ENCODE data around the gene MYO3B. TPM values are rescaled to one million over a fixed set of nuclear protein-coding genes. Genes with fewer than 3 reads are reported as not detected.

MYO3B gene
- 0.03 and 0.08 TPM in 2 replicates for polyA plus RNA-seq (2013)

- Histone ChIP-seq H3K79me2 (ENCODE audit: control insufficient read depth, insufficient read depth, low read length, poor library complexity) (no peaks in the 10 kb centered on the region), H3K79me1 (ENCODE audit: low read length) (no peaks in the 10 kb centered on the region), H2AK5ac (ENCODE audit: low read length) (no peak within 1 kb of the TSS), H4K8ac (ENCODE audit: low read depth, low read length) (no peak within 1 kb of the TSS), H3K27me3 (ENCODE audit: insufficient read depth, low read length) (no peaks in the 10 kb centered on the region), H3K36me3 (ENCODE audit: control insufficient read depth in 1 of 2, insufficient read depth in 2 of 2, low read length in 2 of 2) (no peaks in the 10 kb centered on the region), H3K23ac (ENCODE audit: low read length) (no peak within 1 kb of the TSS), H3K4ac (ENCODE audit: low read depth, low read length) (no peak within 1 kb of the TSS), H3K4me1 (ENCODE audit: control insufficient read depth in 1 of 2, insufficient read depth in 2 of 2, low read length in 2 of 2) (peaks cover 0 to 7% of the 10 kb centered on the region in 2 experiments), H2BK5ac (ENCODE audit: low read depth, low read length, poor library complexity) (no peak within 1 kb of the TSS), H4K12ac (ENCODE audit: low read depth, low read length) (no peak within 1 kb of the TSS), H3K14ac (ENCODE audit: low read length) (no peak within 1 kb of the TSS), H3K4me3 (ENCODE audit: low read depth, low read length) (no peak within 1 kb of the TSS), H2AFZ (ENCODE audit: insufficient read depth, low read length, poor library complexity) (no peak within 1 kb of the TSS), H3K9me3 (ENCODE audit: insufficient read depth, low read depth, low read length) (no peaks in the 10 kb centered on the region), H3K9ac (ENCODE audit: low read length) (no peak within 1 kb of the TSS), H3K18ac (ENCODE audit: low read length) (no peak within 1 kb of the TSS), H2BK120ac (ENCODE audit: insufficient read depth, low read length, poor library complexity) (no peak within 1 kb of the TSS), H3K27ac (ENCODE audit: low read depth, low read length) (no peak within 1 kb of the TSS), H4K91ac (ENCODE audit: low read depth, low read length) (no peak within 1 kb of the TSS), H2BK12ac (ENCODE audit: low read length) (no peak within 1 kb of the TSS), H3K4me2 (ENCODE audit: low read length) (no peak within 1 kb of the TSS)
- no CpG with 5 or more reads among the region's 3 CpGs for WGBS (ENCODE audit: extremely low coverage, insufficient coverage, insufficient read length)
- DNase-seq, result peak in 1 of 2 donors; percentile 54
Observed at GRCh38 chr2:170177950-170178781, at the start of gene MYO3B. MYO3B (plus strand) TSS chr2:170178147; CDS start chr2:170178288, 141 bp downstream.

- H3K27me3 ChIP-seq (ENCODE audit: insufficient read depth, low read length), result no peaks in the 10 kb centered on the region
- no peak overlapping the region for H3K14ac ChIP-seq (ENCODE audit: low read length)
- H3K18ac ChIP-seq (ENCODE audit: low read length), result no peak overlapping the region
- no peak overlapping the region for H2BK5ac ChIP-seq (ENCODE audit: low read depth, low read length, poor library complexity)
- no peak overlapping the region for H3K27ac ChIP-seq (ENCODE audit: low read depth, low read length)
- H4K91ac ChIP-seq (ENCODE audit: low read depth, low read length), result no peak overlapping the region
- no peaks in the 10 kb centered on the region for H3K79me2 ChIP-seq (ENCODE audit: control insufficient read depth, insufficient read depth, low read length, poor library complexity)
- H4K8ac ChIP-seq (ENCODE audit: low read depth, low read length), result no peak overlapping the region
- WGBS (ENCODE audit: extremely low coverage, insufficient coverage, insufficient read length), result no CpG with 5 or more reads among the region's 9 CpGs
- no peak overlapping the region for H2AFZ ChIP-seq (ENCODE audit: insufficient read depth, low read length, poor library complexity)
- no peak overlapping the region for H3K23ac ChIP-seq (ENCODE audit: low read length)
- H3K4ac ChIP-seq (ENCODE audit: low read depth, low read length), result no peak overlapping the region
- H2BK12ac ChIP-seq (ENCODE audit: low read length), result no peak overlapping the region
- no peaks in the 10 kb centered on the region for H3K36me3 ChIP-seq (ENCODE audit: control insufficient read depth in 1 of 2, insufficient read depth in 2 of 2, low read length in 2 of 2)
- no peaks in the 10 kb centered on the region for H3K9me3 ChIP-seq (ENCODE audit: insufficient read depth, low read depth, low read length)
- no peak overlapping the region for H2AK5ac ChIP-seq (ENCODE audit: low read length)
- no peak for DNase-seq
- no peak overlapping the region for H3K4me3 ChIP-seq (ENCODE audit: low read depth, low read length)
- H3K4me1 ChIP-seq (ENCODE audit: control insufficient read depth in 1 of 2, insufficient read depth in 2 of 2, low read length in 2 of 2), result no peaks in the 10 kb centered on the region
- H4K12ac ChIP-seq (ENCODE audit: low read depth, low read length), result no peak overlapping the region
- no peaks in the 10 kb centered on the region for H3K79me1 ChIP-seq (ENCODE audit: low read length)
- no peak overlapping the region for H2BK120ac ChIP-seq (ENCODE audit: insufficient read depth, low read length, poor library complexity)
- no peak overlapping the region for H3K9ac ChIP-seq (ENCODE audit: low read length)
- H3K4me2 ChIP-seq (ENCODE audit: low read length), result no peak overlapping the region
Observed at GRCh38 chr2:170139276-170139967, 38.5 kb upstream of the MYO3B start.

- no peak overlapping the region for H3K4me3 ChIP-seq (ENCODE audit: low read depth, low read length)
- no peak overlapping the region for H3K9ac ChIP-seq (ENCODE audit: low read length)
- no peak overlapping the region for H2AFZ ChIP-seq (ENCODE audit: insufficient read depth, low read length, poor library complexity)
- no peak overlapping the region for H3K4ac ChIP-seq (ENCODE audit: low read depth, low read length)
- no peak overlapping the region for H3K4me2 ChIP-seq (ENCODE audit: low read length)
- no peaks in the 10 kb centered on the region for H3K9me3 ChIP-seq (ENCODE audit: insufficient read depth, low read depth, low read length)
- no peaks in the 10 kb centered on the region for H3K4me1 ChIP-seq (ENCODE audit: control insufficient read depth in 1 of 2, insufficient read depth in 2 of 2, low read length in 2 of 2)
- no peak overlapping the region for H2AK5ac ChIP-seq (ENCODE audit: low read length)
- H3K14ac ChIP-seq (ENCODE audit: low read length), result no peak overlapping the region
- no peak overlapping the region for H3K23ac ChIP-seq (ENCODE audit: low read length)
- no peaks in the 10 kb centered on the region for H3K27me3 ChIP-seq (ENCODE audit: insufficient read depth, low read length)
- no peak for DNase-seq
- H3K79me2 ChIP-seq (ENCODE audit: control insufficient read depth, insufficient read depth, low read length, poor library complexity), result no peaks in the 10 kb centered on the region
- no peak overlapping the region for H3K27ac ChIP-seq (ENCODE audit: low read depth, low read length)
- no peak overlapping the region for H4K8ac ChIP-seq (ENCODE audit: low read depth, low read length)
- H2BK120ac ChIP-seq (ENCODE audit: insufficient read depth, low read length, poor library complexity), result no peak overlapping the region
- H4K91ac ChIP-seq (ENCODE audit: low read depth, low read length), result no peak overlapping the region
- H2BK5ac ChIP-seq (ENCODE audit: low read depth, low read length, poor library complexity), result no peak overlapping the region
- WGBS (ENCODE audit: extremely low coverage, insufficient coverage, insufficient read length), result no CpG with 5 or more reads among the region's 5 CpGs
- H3K18ac ChIP-seq (ENCODE audit: low read length), result no peak overlapping the region
- H3K36me3 ChIP-seq (ENCODE audit: control insufficient read depth in 1 of 2, insufficient read depth in 2 of 2, low read length in 2 of 2), result no peaks in the 10 kb centered on the region
- no peak overlapping the region for H4K12ac ChIP-seq (ENCODE audit: low read depth, low read length)
- H3K79me1 ChIP-seq (ENCODE audit: low read length), result no peaks in the 10 kb centered on the region
- H2BK12ac ChIP-seq (ENCODE audit: low read length), result no peak overlapping the region
Observed at GRCh38 chr2:170140561-170140960, 37.4 kb upstream of the MYO3B start.

GRCh38 chr2:170141865-170142264 lies 36.1 kb upstream of the MYO3B start:
- WGBS (ENCODE audit: extremely low coverage, insufficient coverage, insufficient read length), result no CpG with 5 or more reads among the region's 12 CpGs
- H3K27me3 ChIP-seq (ENCODE audit: insufficient read depth, low read length), result no peaks in the 10 kb centered on the region

More at GRCh38 chr2:170141865-170142264, 36.1 kb upstream of the MYO3B start:
- H3K27ac ChIP-seq (ENCODE audit: low read depth, low read length), result no peak overlapping the region
- H3K23ac ChIP-seq (ENCODE audit: low read length), result no peak overlapping the region
- no peak overlapping the region for H4K12ac ChIP-seq (ENCODE audit: low read depth, low read length)
- no peak overlapping the region for H3K18ac ChIP-seq (ENCODE audit: low read length)
- H3K4me1 ChIP-seq (ENCODE audit: control insufficient read depth in 1 of 2, insufficient read depth in 2 of 2, low read length in 2 of 2), result no peaks in the 10 kb centered on the region
- H2BK5ac ChIP-seq (ENCODE audit: low read depth, low read length, poor library complexity), result no peak overlapping the region
- no peak overlapping the region for H3K4me3 ChIP-seq (ENCODE audit: low read depth, low read length)
- no peak overlapping the region for H3K9ac ChIP-seq (ENCODE audit: low read length)
- no peak overlapping the region for H3K4me2 ChIP-seq (ENCODE audit: low read length)
- H2AK5ac ChIP-seq (ENCODE audit: low read length), result no peak overlapping the region
- H2AFZ ChIP-seq (ENCODE audit: insufficient read depth, low read length, poor library complexity), result no peak overlapping the region
- no peak overlapping the region for H4K8ac ChIP-seq (ENCODE audit: low read depth, low read length)
- no peaks in the 10 kb centered on the region for H3K79me2 ChIP-seq (ENCODE audit: control insufficient read depth, insufficient read depth, low read length, poor library complexity)
- H2BK120ac ChIP-seq (ENCODE audit: insufficient read depth, low read length, poor library complexity), result no peak overlapping the region
- no peak overlapping the region for H3K14ac ChIP-seq (ENCODE audit: low read length)
- H4K91ac ChIP-seq (ENCODE audit: low read depth, low read length), result no peak overlapping the region
- H3K36me3 ChIP-seq (ENCODE audit: control insufficient read depth in 1 of 2, insufficient read depth in 2 of 2, low read length in 2 of 2), result no peaks in the 10 kb centered on the region
- DNase-seq, result no peak
- no peaks in the 10 kb centered on the region for H3K79me1 ChIP-seq (ENCODE audit: low read length)
- H3K9me3 ChIP-seq (ENCODE audit: insufficient read depth, low read depth, low read length), result no peaks in the 10 kb centered on the region
- no peak overlapping the region for H3K4ac ChIP-seq (ENCODE audit: low read depth, low read length)
- H2BK12ac ChIP-seq (ENCODE audit: low read length), result no peak overlapping the region

Data from trophoblast cell (in vitro differentiated cells and primary cell).